ENCODE data around the gene FAM89B. TPM values are rescaled to one million over a fixed set of nuclear protein-coding genes. Genes with fewer than 3 reads are reported as not detected.
A peak's percentile ranks its signal among the peaks of the same experiment; 100 is the strongest.

The FAM89B gene
- total RNA-seq, 4 donors from 2014 or later = 86.6 to 154 (median 119) TPM

GRCh38 chr11:65606876-65607613 lies 34.7 kb downstream of the FAM89B start:
- intact Hi-C loops (cut with DNase I; ENCODE audit: low total_unique reads) (no loop called here), in situ Hi-C loops (cut with MboI; ENCODE audit: low sequenced_read_pairs in 4 of 4) (no loop called here)
- H3K27ac ChIP-seq = peak overlapping the region; percentile 79 to 92 (median 82)
- H3K9me3 ChIP-seq = no peaks in the 10 kb centered on the region
- peaks cover 28 to 40% of the 10 kb centered on the region in 2 donors for H3K4me1 ChIP-seq
- peaks cover 0 to 30% of the 10 kb centered on the region in 2 donors for H3K36me3 ChIP-seq
- peak; percentile 93 to 96 for DNase-seq
- no peaks in the 10 kb centered on the region for H3K27me3 ChIP-seq
- H3K4me3 ChIP-seq = peak overlapping the region; percentile 45 to 70 (median 48)
- TF ChIP-seq CTCF (IDR thresholded peaks at IDR 0.05 in 4 of 5, conservative IDR thresholded peaks at IDR 0.05 in 1 of 5) (no peak), POLR2A (IDR thresholded peaks at IDR 0.05) (no peak)
- peak; percentile 91 to 95 for ATAC-seq

- no peaks in the 10 kb centered on the region for H3K9me3 ChIP-seq
- TF ChIP-seq CTCF (IDR thresholded peaks at IDR 0.05 in 4 of 5, conservative IDR thresholded peaks at IDR 0.05 in 1 of 5) = no peak
- TF ChIP-seq POLR2A (IDR thresholded peaks at IDR 0.05) = no peak
- ATAC-seq = no peak
- intact Hi-C loops (cut with DNase I; ENCODE audit: low total_unique reads) = no loop called here
- peaks cover 0 to 30% of the 10 kb centered on the region in 2 donors for H3K36me3 ChIP-seq
- no peaks in the 10 kb centered on the region for H3K27me3 ChIP-seq
- peak overlapping the region; percentile 79 to 92 (median 82) for H3K27ac ChIP-seq
- peak overlapping the region; percentile 45 to 70 (median 48) for H3K4me3 ChIP-seq
- DNase-seq = no peak
- in situ Hi-C loops (cut with MboI; ENCODE audit: low sequenced_read_pairs in 4 of 4) = no loop called here
- H3K4me1 ChIP-seq = peaks cover 36 to 47% of the 10 kb centered on the region in 2 donors
Observed at GRCh38 chr11:65607614-65608426, 35.5 kb downstream of the FAM89B start.

- Histone ChIP-seq H3K4me1 (peaks cover 38 to 59% of the 10 kb centered on the region in 2 donors), H3K27ac (peak overlapping the region; percentile 11 to 93 (median 54))
- ATAC-seq = no peak
Observed at GRCh38 chr11:65609229-65609628, 36.9 kb downstream of the FAM89B start.

GRCh38 chr11:65609665-65610064 lies 37.3 kb downstream of the FAM89B start:
- no peak overlapping the region for H3K4me3 ChIP-seq

More at GRCh38 chr11:65609229-65609628, 36.9 kb downstream of the FAM89B start:
- intact Hi-C loops (cut with DNase I; ENCODE audit: low total_unique reads) (no loop called here), in situ Hi-C loops (cut with MboI; ENCODE audit: low sequenced_read_pairs in 4 of 4) (no loop called here)
- Histone ChIP-seq H3K9me3 (no peaks in the 10 kb centered on the region), H3K36me3 (peaks cover 0 to 17% of the 10 kb centered on the region in 2 donors), H3K4me3 (no peak overlapping the region), H3K27me3 (no peaks in the 10 kb centered on the region)
- TF ChIP-seq CTCF (IDR thresholded peaks at IDR 0.05 in 4 of 5, conservative IDR thresholded peaks at IDR 0.05 in 1 of 5) (no peak), POLR2A (IDR thresholded peaks at IDR 0.05) (no peak)
- no peak for DNase-seq

More at GRCh38 chr11:65609665-65610064, 37.3 kb downstream of the FAM89B start:
- no peaks in the 10 kb centered on the region for H3K9me3 ChIP-seq
- no peak for ATAC-seq
- DNase-seq = no peak
- H3K36me3 ChIP-seq = peaks cover 0 to 14% of the 10 kb centered on the region in 2 donors
- peaks cover 38 to 59% of the 10 kb centered on the region in 2 donors for H3K4me1 ChIP-seq
- in situ Hi-C loops (cut with MboI; ENCODE audit: low sequenced_read_pairs in 4 of 4) (no loop called here), intact Hi-C loops (cut with DNase I; ENCODE audit: low total_unique reads) (no loop called here)
- no peak for TF ChIP-seq CTCF (IDR thresholded peaks at IDR 0.05 in 4 of 5, conservative IDR thresholded peaks at IDR 0.05 in 1 of 5)
- TF ChIP-seq POLR2A (IDR thresholded peaks at IDR 0.05) = no peak
- no peaks in the 10 kb centered on the region for H3K27me3 ChIP-seq
- H3K27ac ChIP-seq = peak overlapping the region; percentile 11 to 93 (median 54)

All from gastrocnemius medialis (tissue), 4 donors.